GM23338 (cell line): ENCODE measurements around the gene MAN2B2. TPM values are rescaled to one million over a fixed set of nuclear protein-coding genes. Genes with fewer than 3 reads are reported as not detected.

Source experiments
- ATAC-seq: fragments of 200-7000 bp; cut with Tn5 transposase; 3 replicates; pipeline ENCODE4 v1.9.1; 2020
- DNase-seq: peaks from one replicate; pipeline ENCODE4 v3.0.0-alpha.2; 2015; ENCODE audit warnings: low spot score
- H2AFZ ChIP-seq: fragments of 200-600 bp; sonication (generic); 2 replicates; pipeline ENCODE4 v1.8.0; 2016; ENCODE audit warnings: antibody characterized with exemption, mild to moderate bottlenecking, moderate library complexity
- H3F3A ChIP-seq: fragments of 200-600 bp; sonication (generic); replicated peaks from 2 replicates; pipeline ENCODE4 v1.8.0; 2017; ENCODE audit warnings: antibody characterized with exemption, mixed run types, low read depth
- H3K27ac ChIP-seq: fragments of 200-600 bp; sonication (generic); 2 replicates; pipeline ENCODE4 v1.6.1; 2016; ENCODE audit warnings: low read depth
- H3K27me3 ChIP-seq: fragments of 200-600 bp; sonication (generic); 2 replicates; pipeline ENCODE4 v1.8.0; 2016; ENCODE audit warnings: mild to moderate bottlenecking, mixed run types, moderate library complexity; ENCODE audit not compliant: insufficient read depth
- H3K36me3 ChIP-seq: fragments of 200-600 bp; sonication (generic); 2 replicates; pipeline ENCODE4 v1.8.0; 2016; ENCODE audit warnings: mild to moderate bottlenecking; ENCODE audit not compliant: insufficient read depth
- H3K4me1 ChIP-seq: fragments of 200-600 bp; sonication (generic); 2 replicates; pipeline ENCODE4 v1.8.0; 2016; ENCODE audit warnings: mild to moderate bottlenecking, moderate library complexity; ENCODE audit not compliant: insufficient read depth
- H3K4me2 ChIP-seq: fragments of 200-600 bp; sonication (generic); 2 replicates; pipeline ENCODE4 v1.7.1; 2017; ENCODE audit warnings: mixed run types
- H3K4me3 ChIP-seq: fragments of 200-600 bp; sonication (generic); 2 replicates; pipeline ENCODE4 v1.6.1; 2016; ENCODE audit warnings: mixed run types
- H3K79me2 ChIP-seq: fragments of 200-600 bp; sonication (generic); replicated peaks from 2 replicates; pipeline ENCODE4 v1.8.0; 2017; ENCODE audit warnings: mild to moderate bottlenecking; ENCODE audit not compliant: insufficient read depth
- H3K9me2 ChIP-seq: fragments of 200-600 bp; sonication (generic); 2 replicates; pipeline ENCODE4 v1.8.0; 2017; ENCODE audit not compliant: insufficient read depth
- H4K20me1 ChIP-seq: fragments of 200-600 bp; sonication (generic); replicated peaks from 2 replicates; pipeline ENCODE4 v1.8.0; 2017; ENCODE audit warnings: mild to moderate bottlenecking; ENCODE audit not compliant: insufficient read depth
- H3K27ac Mint-ChIP-seq: 2 replicates; pipeline ENCODE4 v1.8.0; 2020; ENCODE audit warnings: inconsistent platforms, mild to moderate bottlenecking, moderate library complexity, mixed read lengths
- H3K27me3 Mint-ChIP-seq: 3 replicates; pipeline ENCODE4 v1.8.0; 2022; ENCODE audit warnings: low read depth, mild to moderate bottlenecking, moderate library complexity, mixed read lengths, inconsistent platforms; ENCODE audit not compliant: insufficient read depth, poor library complexity
- H3K36me3 Mint-ChIP-seq: 3 replicates; pipeline ENCODE4 v1.8.0; 2021; ENCODE audit warnings: low read depth, mild to moderate bottlenecking, inconsistent platforms, moderate library complexity, mixed read lengths
- H3K4me1 Mint-ChIP-seq: 3 replicates; pipeline ENCODE4 v1.8.0; 2020; ENCODE audit warnings: mild to moderate bottlenecking, inconsistent platforms, mixed read lengths
- H3K4me3 Mint-ChIP-seq: 3 replicates; pipeline ENCODE4 v1.8.0; 2021; ENCODE audit warnings: moderate library complexity, mild to moderate bottlenecking, inconsistent platforms, mixed read lengths
- H3K9me3 Mint-ChIP-seq: 3 replicates; pipeline ENCODE4 v1.8.0; 2020; ENCODE audit warnings: moderate library complexity, mild to moderate bottlenecking, inconsistent platforms, mixed read lengths
- CREB1 ChIP-seq: fragments of 250-450 bp; sonication (Bioruptor Pico); IDR thresholded peaks from 2 replicates; pipeline ENCODE4 v1.5.0; 2020; ENCODE audit warnings: low read depth, mild to moderate bottlenecking, moderate library complexity
- NANOG ChIP-seq: IDR thresholded peaks from 2 replicates; pipeline ENCODE4 v1.6.1; 2016; ENCODE audit warnings: antibody characterized with exemption, borderline replicate concordance
- REST ChIP-seq: IDR thresholded peaks from one replicate; pipeline ENCODE4 v1.6.1; 2018; ENCODE audit warnings: antibody characterized with exemption; ENCODE audit not compliant: unreplicated experiment
- STAT1 ChIP-seq: IDR thresholded peaks from one replicate; pipeline ENCODE4 v1.6.1; 2016; ENCODE audit warnings: antibody characterized with exemption; ENCODE audit not compliant: unreplicated experiment
- ZNF462 ChIP-seq: fragments of 250-450 bp; sonication (Bioruptor Pico); IDR thresholded peaks from 2 replicates; pipeline ENCODE4 v1.5.0; 2020; ENCODE audit warnings: mild to moderate bottlenecking, moderate library complexity
- polyA plus RNA-seq: library from polyadenylated mRNA; unstranded; fragments of >200 nt; fragmentation: Nextera tagmentation; extraction: Ambion mirVana; gene quantifications from 2 replicates; pipeline ENCODE4 v1.2.1, GENCODE V29; 2016
- total RNA-seq: library from RNA; depleted of rRNA; stranded (reverse); fragments of >200 nt; shearing (Covaris generic); gene quantifications from 2 replicates; pipeline ENCODE4 v1.2.3, GENCODE V29; 2014
- TF ChIP-seq, protein P1 (sequence below): IDR thresholded peaks from 2 replicates; pipeline ENCODE4 v1.6.1; 2016; ENCODE audit warnings: antibody characterized with exemption

The MAN2B2 gene
- total and polyA plus RNA-seq, 2 experiments from 2014 or later = 1.6 to 6.9 TPM

DNA sequence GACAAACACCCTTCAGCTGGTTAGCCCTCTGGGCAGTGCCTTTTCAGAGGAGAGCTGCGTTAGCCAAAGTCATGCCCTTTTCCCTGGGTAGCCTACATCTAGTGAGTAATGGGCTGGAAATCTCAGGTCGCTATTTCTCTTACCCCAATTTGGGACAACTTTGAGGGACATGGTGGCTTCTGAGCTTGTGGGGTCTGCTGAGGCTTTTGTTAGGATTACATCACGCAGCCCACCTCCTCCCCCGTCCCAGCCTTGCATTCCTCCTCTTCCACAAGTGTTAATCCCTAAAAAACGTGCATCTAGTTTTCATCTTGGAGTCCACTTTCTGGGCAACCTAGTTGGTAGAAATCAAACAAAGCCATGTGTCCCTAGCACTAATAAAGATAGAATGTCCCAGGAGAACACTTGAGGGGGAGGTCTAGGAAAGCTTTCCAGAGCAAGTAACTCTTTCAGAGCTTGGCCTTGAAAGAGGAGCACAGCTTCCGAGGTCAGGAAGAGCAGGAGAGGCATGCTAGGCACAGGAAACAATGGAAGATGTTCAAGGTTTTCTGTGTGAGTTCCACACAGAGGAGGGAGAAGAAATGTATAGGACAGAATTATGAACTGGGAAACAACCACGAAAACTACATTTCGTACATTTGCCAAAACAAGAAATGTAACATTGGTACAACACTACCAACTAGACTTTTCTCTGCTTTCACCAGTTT lies 68.3 kb downstream of the MAN2B2 start:
- Histone ChIP-seq H3K4me2 (0 out of 2 replicates have a peak overlapping the region, but pooled peaks have one; percentile 98), H3K27me3 (no peaks in the 10 kb centered on the region), H3K9me2 (no peaks in the 10 kb centered on the region), H2AFZ (no peak overlapping the region), H3K79me2 (peaks cover 28% of the 10 kb centered on the region), H3K27ac (0 out of 2 replicates have a peak overlapping the region, but pooled peaks have one; percentile 34), H4K20me1 (peaks cover 21% of the 10 kb centered on the region), H3F3A (peaks cover 4% of the 10 kb centered on the region), H3K4me3 (no peak overlapping the region), H3K36me3 (peaks cover 13% of the 10 kb centered on the region), H3K4me1 (peaks cover 16% of the 10 kb centered on the region)
- H3K4me3 Mint-ChIP-seq = no peak overlapping the region; the same call in 2 of the 3 replicates
- TF ChIP-seq REST = no peak
- TF ChIP-seq, protein P1, sequence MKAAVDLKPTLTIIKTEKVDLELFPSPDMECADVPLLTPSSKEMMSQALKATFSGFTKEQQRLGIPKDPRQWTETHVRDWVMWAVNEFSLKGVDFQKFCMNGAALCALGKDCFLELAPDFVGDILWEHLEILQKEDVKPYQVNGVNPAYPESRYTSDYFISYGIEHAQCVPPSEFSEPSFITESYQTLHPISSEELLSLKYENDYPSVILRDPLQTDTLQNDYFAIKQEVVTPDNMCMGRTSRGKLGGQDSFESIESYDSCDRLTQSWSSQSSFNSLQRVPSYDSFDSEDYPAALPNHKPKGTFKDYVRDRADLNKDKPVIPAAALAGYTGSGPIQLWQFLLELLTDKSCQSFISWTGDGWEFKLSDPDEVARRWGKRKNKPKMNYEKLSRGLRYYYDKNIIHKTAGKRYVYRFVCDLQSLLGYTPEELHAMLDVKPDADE = no peak
- H3K27ac Mint-ChIP-seq = peak overlapping the region; percentile 53
- peaks cover 19% of the 10 kb centered on the region for H3K4me1 Mint-ChIP-seq
- ATAC-seq (no peak), DNase-seq (no peak)
- H3K27me3 Mint-ChIP-seq = peaks cover 19% of the 10 kb centered on the region
- peaks cover 6% of the 10 kb centered on the region; the same call in 1 of the 3 replicates for H3K9me3 Mint-ChIP-seq
- peaks cover 32% of the 10 kb centered on the region for H3K36me3 Mint-ChIP-seq

GRCh38 chr4:6644792-6645530 lies 70.0 kb downstream of the MAN2B2 start:
- peaks cover 13% of the 10 kb centered on the region for H3K36me3 ChIP-seq
- H3K27me3 ChIP-seq = no peaks in the 10 kb centered on the region
- no peak overlapping the region for H2AFZ ChIP-seq
- peaks cover 12% of the 10 kb centered on the region for H3K4me1 ChIP-seq
- Mint-ChIP-seq H3K27ac (no peak overlapping the region), H3K4me1 (peaks cover 19% of the 10 kb centered on the region), H3K36me3 (peaks cover 32% of the 10 kb centered on the region), H3K4me3 (no peak overlapping the region), H3K9me3 (peaks cover 6% of the 10 kb centered on the region; the same call in 1 of the 3 replicates), H3K27me3 (peaks cover 19% of the 10 kb centered on the region)
- ATAC-seq = no peak
- H3K79me2 ChIP-seq = peaks cover 28% of the 10 kb centered on the region
- DNase-seq = no peak
- no peak overlapping the region for H3K4me2 ChIP-seq
- H3K4me3 ChIP-seq = no peak overlapping the region
- peaks cover 21% of the 10 kb centered on the region for H4K20me1 ChIP-seq
- H3K27ac ChIP-seq = no peak overlapping the region
- H3F3A ChIP-seq = peaks cover 4% of the 10 kb centered on the region
- H3K9me2 ChIP-seq = no peaks in the 10 kb centered on the region
- TF ChIP-seq NANOG (no peak), CREB1 (CRISPR knock-in tag) (no peak), ZNF462 (CRISPR knock-in tag) (no peak), STAT1 (no peak)
- TF ChIP-seq, protein P1 = no peak
